Activated CD4-positive, alpha-beta T cell treated with anti-CD3 and anti-CD28 coated beads for 36 hours (primary cell): ENCODE results near the gene CAMSAP1. TPM values are rescaled to one million over a fixed set of nuclear protein-coding genes. Genes with fewer than 3 reads are reported as not detected.

Experiments
- ATAC-seq: fragments of 200-7000 bp; cut with Tn5 transposase; one replicate; pipeline ENCODE4 v1.10.0; 2021; ENCODE audit warnings: mild to moderate bottlenecking, moderate library complexity
- CTCF ChIA-PET: fragments of 350-600 bp; sonication (Branson Sonifier 250); formaldehyde crosslinking; loops from one replicate; lab custom pipeline; 2021; ENCODE audit warnings: antibody characterized with exemption; lab: Charles Lee
- POLR2A ChIA-PET: fragments of 350-600 bp; sonication (Branson Sonifier 250); formaldehyde crosslinking; loops from one replicate; lab custom pipeline; 2021; ENCODE audit warnings: antibody characterized with exemption, inconsistent platforms; lab: Charles Lee
- DNase-seq: peaks from one replicate; pipeline ENCODE4 v3.0.0-alpha.2; 2020
- H3K27ac Mint-ChIP-seq: one replicate; pipeline ENCODE4 v1.8.0; 2021; ENCODE audit warnings: mixed read lengths
- H3K27me3 Mint-ChIP-seq: one replicate; pipeline ENCODE4 v1.8.0; 2021; ENCODE audit warnings: mixed read lengths
- H3K36me3 Mint-ChIP-seq: one replicate; pipeline ENCODE4 v1.8.0; 2021; ENCODE audit warnings: low read depth, mixed read lengths
- H3K4me1 Mint-ChIP-seq: one replicate; pipeline ENCODE4 v1.8.0; 2021; ENCODE audit warnings: mixed read lengths
- H3K4me3 Mint-ChIP-seq: one replicate; pipeline ENCODE4 v1.8.0; 2021; ENCODE audit warnings: mild to moderate bottlenecking, moderate library complexity, mixed read lengths
- H3K9me3 Mint-ChIP-seq: one replicate; pipeline ENCODE4 v1.8.0; 2021; ENCODE audit warnings: low read depth, mixed read lengths
- intact Hi-C, 2 experiments: fragments of 100-400 bp; cut with DNase I in 1 of 2; cut with micrococcal nuclease in 1 of 2; formaldehyde crosslinking; loops; one replicate each; pipeline versions ENCODE4 v1.14.2 to v1.15.1; 2022 to 2024; cut with DNase I, micrococcal nuclease
- total RNA-seq, 2 experiments: library from RNA; stranded (reverse); gene quantifications; one replicate each; pipeline ENCODE4 v1.2.3, GENCODE V29; 2021

Gene CAMSAP1
- total RNA-seq, 2 experiments from 2014 or later = 31.2 to 33.4 TPM

DNA sequence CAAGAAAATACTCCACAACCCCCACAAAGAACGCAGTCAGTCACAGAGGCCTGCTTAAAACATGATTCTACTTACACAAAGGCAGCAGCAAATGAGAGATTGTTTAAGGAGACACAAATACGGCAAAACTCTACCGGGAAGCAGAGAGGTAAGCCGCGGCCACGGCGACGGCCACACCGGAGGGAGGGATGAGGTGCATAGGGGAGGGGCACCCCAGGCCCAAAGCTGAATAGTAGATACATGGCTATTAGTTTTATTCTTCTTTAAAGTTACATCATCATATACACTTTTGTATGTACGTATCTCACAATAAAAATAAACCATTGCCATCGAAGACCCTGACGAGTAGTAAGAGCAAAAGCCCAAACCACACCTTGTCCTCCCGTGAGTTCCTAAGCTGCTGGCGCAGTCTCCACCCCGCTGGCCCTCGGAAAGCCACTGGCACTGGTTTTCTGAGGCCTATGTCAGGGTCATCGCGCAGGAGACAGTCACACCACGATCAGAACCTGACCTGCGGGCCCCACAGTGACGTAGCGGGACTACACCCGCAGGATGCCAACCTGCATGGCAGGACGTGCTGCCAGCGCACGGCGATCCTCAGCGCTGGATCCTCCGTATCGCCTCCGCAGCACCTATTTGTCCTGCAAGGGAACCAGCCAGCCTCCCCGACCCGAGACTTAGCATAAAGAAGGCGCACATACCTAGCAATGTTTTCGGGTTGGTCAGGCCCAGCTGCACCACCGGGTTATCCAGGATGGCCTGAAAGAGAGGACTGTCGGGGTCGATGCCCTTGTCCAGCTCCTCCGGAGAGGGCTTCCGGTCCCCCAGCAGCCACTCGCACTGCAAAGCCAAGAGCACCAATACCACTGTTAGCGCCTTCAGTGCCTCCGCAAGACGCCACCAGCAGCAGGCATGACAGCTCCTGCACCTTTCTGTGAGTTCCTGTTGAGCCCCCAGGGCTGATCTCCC lies 30.5 kb upstream of the CAMSAP1 start:
- ChIA-PET CTCF (interaction anchor here (0.7 kb wide), 1 partner anchor 30 kb away, joined by 3 read pairs; no protein-coding TSS in a partner anchor), POLR2A (no interaction called here)
- intact Hi-C loops = no loop called here
- ATAC-seq (no peak), DNase-seq (no peak)
- Mint-ChIP-seq H3K27ac (no peak overlapping the region), H3K4me1 (peaks cover 8% of the 10 kb centered on the region), H3K36me3 (peaks cover 63% of the 10 kb centered on the region), H3K27me3 (no peaks in the 10 kb centered on the region), H3K9me3 (peaks cover 3% of the 10 kb centered on the region), H3K4me3 (no peak overlapping the region)

- CTCF ChIA-PET = no interaction called here
- H3K36me3 Mint-ChIP-seq = peaks cover 53% of the 10 kb centered on the region
- DNase-seq (no peak), ATAC-seq (no peak)
- H3K27ac Mint-ChIP-seq = no peak overlapping the region
- no peaks in the 10 kb centered on the region for H3K27me3 Mint-ChIP-seq
- intact Hi-C loops = no loop called here
- peaks cover 2% of the 10 kb centered on the region for H3K4me1 Mint-ChIP-seq
- POLR2A ChIA-PET = interaction anchor here (0.7 kb wide), 1 partner anchor 521 kb away, joined by 3 read pairs; no protein-coding TSS in a partner anchor
- H3K9me3 Mint-ChIP-seq = no peaks in the 10 kb centered on the region
- no peak overlapping the region for H3K4me3 Mint-ChIP-seq
Measured at GRCh38 chr9:135933114-135933513, 25.8 kb upstream of the CAMSAP1 start.

GRCh38 chr9:135932656-135933055 lies 25.3 kb upstream of the CAMSAP1 start:
- no peaks in the 10 kb centered on the region for H3K27me3 Mint-ChIP-seq
- intact Hi-C loops = no loop called here
- no peak overlapping the region for H3K4me3 Mint-ChIP-seq
- CTCF ChIA-PET = no interaction called here
- H3K9me3 Mint-ChIP-seq = no peaks in the 10 kb centered on the region
- no peak overlapping the region for H3K27ac Mint-ChIP-seq
- H3K4me1 Mint-ChIP-seq = peaks cover 7% of the 10 kb centered on the region
- no peak for ATAC-seq
- POLR2A ChIA-PET = interaction anchor here (0.7 kb wide), 1 partner anchor 521 kb away, joined by 3 read pairs; no protein-coding TSS in a partner anchor
- DNase-seq = no peak
- H3K36me3 Mint-ChIP-seq = peaks cover 48% of the 10 kb centered on the region

DNA sequence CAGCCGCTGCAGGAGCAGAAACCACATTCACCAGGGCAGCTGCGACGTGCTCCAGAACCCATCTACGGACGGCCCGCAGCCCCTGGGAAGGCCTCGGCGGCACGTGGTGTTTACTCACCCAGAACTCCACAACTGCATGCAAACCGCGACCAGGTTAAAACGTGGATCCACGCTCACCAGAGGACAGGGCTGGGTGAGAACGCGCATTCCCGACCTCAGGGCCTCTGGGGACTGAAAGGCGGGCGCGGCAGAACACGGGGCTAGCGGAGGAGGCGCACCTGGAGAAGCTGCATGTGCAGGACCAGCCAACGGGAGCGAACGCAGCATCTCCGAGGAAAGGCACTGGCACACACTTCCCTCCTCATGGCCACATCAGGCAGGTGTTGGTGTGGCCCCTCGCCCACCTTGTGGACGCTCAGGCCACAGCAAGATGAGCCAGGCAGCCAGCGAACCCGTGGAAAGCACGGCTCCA lies 24.0 kb upstream of the CAMSAP1 start:
- CTCF ChIA-PET = no interaction called here
- Mint-ChIP-seq H3K27ac (no peak overlapping the region), H3K9me3 (no peaks in the 10 kb centered on the region), H3K4me1 (peaks cover 17% of the 10 kb centered on the region), H3K27me3 (no peaks in the 10 kb centered on the region), H3K4me3 (no peak overlapping the region), H3K36me3 (peaks cover 40% of the 10 kb centered on the region)
- ATAC-seq (no peak), DNase-seq (no peak)
- intact Hi-C loops = no loop called here
- POLR2A ChIA-PET = no interaction called here

DNA sequence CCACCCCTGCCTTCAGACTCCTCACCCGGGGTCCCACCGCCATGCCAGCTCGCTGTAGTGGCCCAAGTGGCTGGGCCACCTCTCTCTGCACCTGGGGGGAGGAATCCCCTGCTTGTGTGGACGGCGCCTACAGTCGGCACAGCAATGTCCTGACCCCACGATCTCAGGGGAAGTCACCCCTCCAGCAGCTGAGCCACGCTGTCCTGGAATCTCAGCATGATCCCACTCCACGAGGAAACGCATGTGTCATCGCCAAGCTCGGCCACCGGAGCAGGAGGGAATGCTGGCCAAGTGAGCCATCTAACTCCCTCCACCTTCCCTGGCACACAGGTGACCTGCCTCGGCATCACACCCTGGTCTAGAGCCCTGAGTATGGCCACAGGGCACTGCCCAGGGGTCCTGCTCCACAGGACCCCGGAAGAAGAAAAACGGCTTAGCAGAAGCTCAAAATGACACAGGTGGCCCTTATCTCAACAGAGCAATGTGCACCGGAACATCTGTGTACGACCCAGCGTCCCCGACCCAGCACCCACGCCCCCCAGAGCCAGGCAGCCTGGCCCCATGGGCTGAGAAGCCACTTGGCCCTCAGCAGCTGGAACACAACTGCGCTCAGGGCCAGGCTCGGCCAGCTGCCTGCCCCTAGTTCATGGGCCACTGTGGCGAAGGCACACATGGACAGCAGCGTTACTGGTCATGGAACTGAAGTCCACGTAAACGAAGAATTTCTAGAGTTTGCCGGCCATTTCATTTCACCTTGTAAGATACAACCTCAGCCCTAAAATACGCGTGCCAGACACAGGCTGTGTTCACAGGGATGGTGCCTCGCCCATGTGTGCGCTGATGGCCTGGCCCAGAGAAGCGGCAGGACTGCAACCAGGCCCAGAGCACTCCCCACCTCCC lies 23.4 kb upstream of the CAMSAP1 start:
- DNase-seq (no peak), ATAC-seq (no peak)
- intact Hi-C loops = no loop called here
- POLR2A ChIA-PET = no interaction called here
- CTCF ChIA-PET = interaction anchor here (0.5 kb wide), 1 partner anchor 53 kb away, joined by 3 read pairs; no protein-coding TSS in a partner anchor
- Mint-ChIP-seq H3K9me3 (no peaks in the 10 kb centered on the region), H3K4me3 (no peak overlapping the region), H3K27ac (no peak overlapping the region), H3K27me3 (no peaks in the 10 kb centered on the region), H3K4me1 (peaks cover 24% of the 10 kb centered on the region), H3K36me3 (peaks cover 39% of the 10 kb centered on the region)

DNA sequence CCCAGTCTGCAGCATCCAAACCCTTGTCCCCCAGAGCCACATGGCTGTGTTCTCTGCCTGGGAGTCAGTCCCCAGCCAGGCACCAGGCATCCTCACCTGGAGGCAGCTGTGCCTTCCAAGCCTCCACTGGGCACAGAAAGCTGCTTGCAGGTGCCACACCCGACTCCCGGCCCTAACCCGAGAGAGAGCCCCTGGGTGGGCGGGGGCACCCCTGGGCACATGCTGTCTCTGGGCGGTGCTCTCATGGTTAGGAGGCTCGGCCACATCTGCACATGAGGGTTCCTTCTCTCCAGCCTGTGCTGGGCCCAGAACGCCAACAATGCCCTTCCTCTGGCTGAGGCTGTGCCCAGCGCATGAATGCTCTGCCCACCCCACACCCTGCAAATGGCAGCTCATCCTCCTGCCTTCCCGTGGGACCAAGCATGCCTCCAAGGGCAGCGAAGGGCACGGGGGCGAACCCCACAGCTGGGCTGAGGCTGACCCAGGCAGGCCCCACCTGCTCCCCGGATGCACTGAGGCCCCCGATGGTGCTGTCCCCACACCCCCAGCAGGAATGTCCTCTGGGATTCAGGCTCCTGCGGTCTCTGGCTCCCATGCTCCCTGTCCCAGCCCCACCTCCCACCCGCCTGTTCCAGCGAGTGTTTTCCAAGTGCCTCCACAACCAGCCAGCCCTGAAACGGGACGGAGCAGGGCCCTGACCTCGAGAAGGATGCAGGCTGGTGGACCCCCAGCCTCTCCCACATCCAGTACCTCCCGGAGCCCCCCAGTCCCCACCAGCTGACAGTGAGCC lies 22.5 kb upstream of the CAMSAP1 start:
- ATAC-seq = no peak
- Mint-ChIP-seq H3K4me1 (peaks cover 33% of the 10 kb centered on the region), H3K27ac (no peak overlapping the region), H3K27me3 (no peaks in the 10 kb centered on the region), H3K36me3 (peaks cover 37% of the 10 kb centered on the region), H3K4me3 (no peak overlapping the region), H3K9me3 (no peaks in the 10 kb centered on the region)
- ChIA-PET CTCF (interaction anchor here (0.5 kb wide), 1 partner anchor 52 kb away, joined by 3 read pairs; no protein-coding TSS in a partner anchor), POLR2A (no interaction called here)
- intact Hi-C loops = loop anchor here in 1 of 2 experiments (10.0 kb wide), 1 partner anchor 955 kb away; the partner anchor contains the start of gene TRAF2
- DNase-seq = no peak

DNA sequence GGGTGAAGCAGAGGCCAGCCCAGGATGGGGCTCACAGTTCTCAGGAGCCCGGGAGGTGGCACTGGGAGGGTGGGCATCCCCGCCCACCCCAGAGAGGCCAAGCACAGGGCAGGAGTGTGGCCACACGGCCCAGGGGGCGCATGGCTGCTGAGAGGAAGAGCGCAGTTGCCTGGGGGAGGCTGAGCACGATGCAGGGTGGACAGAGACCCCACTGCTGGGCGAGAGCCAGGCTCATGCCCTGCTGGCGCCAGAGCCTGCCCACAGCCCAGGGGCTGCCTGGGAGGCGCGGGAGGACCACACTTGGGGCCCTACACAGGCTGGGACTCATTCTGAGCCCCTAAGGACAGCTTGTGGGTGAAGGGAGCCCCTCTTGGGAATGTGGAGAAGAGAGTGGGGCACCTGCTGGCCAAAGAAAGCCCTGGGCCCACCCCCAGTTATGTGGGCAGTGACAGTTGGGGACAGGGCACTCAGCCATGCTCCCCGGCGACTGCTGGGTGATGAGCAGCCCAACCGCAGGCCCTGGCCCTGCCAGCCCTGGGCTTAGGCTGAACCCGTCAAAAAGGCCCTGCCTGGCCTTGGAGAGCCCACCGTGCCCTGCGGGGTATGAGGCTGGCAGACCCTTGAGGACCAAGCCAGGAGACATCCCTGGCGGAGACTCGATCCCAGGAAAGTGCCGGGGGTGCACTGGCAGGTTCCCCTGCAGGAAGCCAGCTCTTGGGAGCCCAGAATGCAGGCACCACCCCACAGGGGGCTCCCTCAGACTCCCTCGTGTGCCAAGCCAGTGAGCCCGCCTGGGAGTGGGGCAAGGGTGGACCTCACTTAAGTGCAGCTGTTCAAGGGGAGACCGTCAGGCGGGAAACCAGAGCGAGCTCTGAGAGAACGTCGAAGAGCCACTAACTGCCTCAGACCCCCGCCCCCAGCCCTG lies 21.6 kb upstream of the CAMSAP1 start:
- intact Hi-C loops = loop anchor here in 1 of 2 experiments (10.0 kb wide), 1 partner anchor 956 kb away; the partner anchor contains the start of gene TRAF2
- no peaks in the 10 kb centered on the region for H3K9me3 Mint-ChIP-seq
- peaks cover 38% of the 10 kb centered on the region for H3K36me3 Mint-ChIP-seq
- POLR2A ChIA-PET = no interaction called here
- H3K4me3 Mint-ChIP-seq = no peak overlapping the region
- no peaks in the 10 kb centered on the region for H3K27me3 Mint-ChIP-seq
- CTCF ChIA-PET = no interaction called here
- DNase-seq = no peak
- peaks cover 39% of the 10 kb centered on the region for H3K4me1 Mint-ChIP-seq
- no peak overlapping the region for H3K27ac Mint-ChIP-seq
- ATAC-seq = no peak

DNA sequence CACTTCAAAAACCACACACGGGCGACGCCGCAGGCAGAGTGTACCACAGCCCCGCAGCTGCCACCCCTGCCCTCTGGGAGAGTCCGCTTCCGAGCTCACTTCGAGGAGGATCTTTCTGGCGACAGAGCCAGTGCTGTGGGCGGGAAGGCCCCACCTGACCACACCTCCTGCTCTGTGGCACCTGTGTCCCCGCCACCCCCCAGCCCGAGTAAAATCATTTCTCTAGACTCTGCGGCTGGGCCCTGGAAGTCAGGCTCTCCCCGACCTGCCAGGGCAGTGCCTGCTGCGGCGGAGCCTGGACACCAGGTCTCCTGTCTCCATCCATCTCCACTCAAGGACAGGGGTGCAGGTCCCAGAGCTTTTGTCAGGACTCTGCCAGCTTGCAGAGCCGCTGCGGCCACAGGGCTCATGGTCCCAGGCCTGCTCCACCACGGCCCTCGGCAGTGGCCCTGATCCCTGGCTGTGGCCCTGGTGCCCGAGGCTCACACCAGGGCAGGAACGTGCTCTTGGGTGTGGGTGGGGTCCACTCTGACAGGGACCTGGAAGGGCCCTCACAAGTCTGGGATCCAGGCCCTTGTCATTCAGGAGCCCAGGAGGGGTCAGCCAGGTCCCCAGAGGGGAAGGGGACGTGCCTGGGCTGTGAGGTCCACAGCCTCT lies 20.9 kb upstream of the CAMSAP1 start:
- Mint-ChIP-seq H3K27ac (no peak overlapping the region), H3K36me3 (peaks cover 33% of the 10 kb centered on the region), H3K9me3 (no peaks in the 10 kb centered on the region), H3K27me3 (no peaks in the 10 kb centered on the region), H3K4me3 (no peak overlapping the region), H3K4me1 (peaks cover 39% of the 10 kb centered on the region)
- ChIA-PET CTCF (no interaction called here), POLR2A (no interaction called here)
- intact Hi-C loops = loop anchor here in 1 of 2 experiments (10.0 kb wide), 1 partner anchor 957 kb away; the partner anchor contains the start of gene TRAF2
- DNase-seq (no peak), ATAC-seq (no peak)

- POLR2A ChIA-PET = no interaction called here
- no peak for DNase-seq
- intact Hi-C loops = loop anchor here (1.0 to 10.0 kb wide), 3 partner anchors 33 to 957 kb away; partner anchors contain the start of genes UBAC1 (in 2 of the 2) and TRAF2 (in 1 of the 2)
- no peak overlapping the region for H3K27ac Mint-ChIP-seq
- H3K4me3 Mint-ChIP-seq = no peak overlapping the region
- H3K36me3 Mint-ChIP-seq = peaks cover 29% of the 10 kb centered on the region
- CTCF ChIA-PET = no interaction called here
- ATAC-seq = no peak
- H3K27me3 Mint-ChIP-seq = no peaks in the 10 kb centered on the region
- no peaks in the 10 kb centered on the region for H3K9me3 Mint-ChIP-seq
- peaks cover 39% of the 10 kb centered on the region for H3K4me1 Mint-ChIP-seq
Measured at GRCh38 chr9:135927195-135928013, 20.1 kb upstream of the CAMSAP1 start.
